Cardiac fibroblast (primary cell): ENCODE measurements around the gene RYR3.

Experiments used
- DNase-seq, 2 donors: peaks; one replicate each; pipeline versions ENCODE4 v3.0.0 to v3.0.0-alpha.2; 2010; ENCODE audit warnings: low read depth in 2 of 2
- H3K4me3 ChIP-seq, 2 donors: replicated peaks in 1 of 2; 1 replicate in 1 of 2; 2 replicates in 1 of 2; pipeline ENCODE4 v1.5.1; 2011; ENCODE audit warnings: low read depth in 2 of 2, low read length in 2 of 2, mild to moderate bottlenecking in 2 of 2, moderate library complexity in 1 of 2
- CTCF ChIP-seq: IDR thresholded peaks from one replicate; pipeline ENCODE4 v1.5.1; 2011; ENCODE audit warnings: low read depth, mild to moderate bottlenecking, low read length, inconsistent platforms

The RYR3 gene

DNA sequence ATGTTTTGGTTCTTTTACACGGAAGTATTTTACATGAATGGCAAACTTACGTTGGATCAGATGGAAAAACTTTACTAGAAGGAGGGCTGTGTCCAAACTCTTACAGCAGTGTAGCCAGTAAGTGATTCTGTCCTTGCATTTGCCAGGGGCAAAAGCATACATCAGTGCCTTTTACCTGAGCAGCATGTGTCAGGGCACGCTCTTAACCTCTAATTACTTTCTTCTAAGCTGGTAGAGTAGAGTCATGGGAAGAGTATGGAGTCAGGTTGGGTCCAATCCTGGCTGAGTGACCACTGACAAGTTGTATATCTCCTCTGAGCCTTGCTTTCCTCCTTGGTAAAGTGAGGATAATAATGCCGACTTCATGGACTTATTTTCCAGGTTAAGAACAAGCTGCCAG lies 47.1 kb downstream of the RYR3 start:
- no peak for DNase-seq
- H3K4me3 ChIP-seq: no peak overlapping the region
- no peak for TF ChIP-seq CTCF

GRCh38 chr15:33358306-33358705 lies 47.5 kb downstream of the RYR3 start:
- DNase-seq: no peak
- no peak for TF ChIP-seq CTCF
- H3K4me3 ChIP-seq: no peak overlapping the region

DNA sequence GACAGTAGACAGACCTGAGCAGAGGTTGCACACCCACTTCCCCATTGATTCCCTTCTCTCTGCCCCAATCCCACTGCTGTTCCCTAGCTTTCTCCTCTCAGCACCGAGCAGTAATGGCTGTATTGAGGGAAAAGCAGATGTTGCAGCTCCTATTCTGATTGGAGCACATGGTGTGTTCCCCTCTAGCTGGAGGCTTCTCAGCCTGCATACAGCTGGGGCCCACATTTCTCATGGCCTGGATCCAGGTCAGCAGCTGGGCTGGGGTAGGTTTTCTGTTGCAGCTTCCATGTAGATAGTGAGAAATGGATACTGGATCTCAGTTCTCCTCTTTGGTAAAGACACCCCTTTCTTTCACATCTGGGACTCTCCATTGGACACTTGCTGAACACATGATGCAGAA lies 50.1 kb downstream of the RYR3 start:
- no peak for TF ChIP-seq CTCF
- DNase-seq: no peak
- no peak overlapping the region for H3K4me3 ChIP-seq

DNA sequence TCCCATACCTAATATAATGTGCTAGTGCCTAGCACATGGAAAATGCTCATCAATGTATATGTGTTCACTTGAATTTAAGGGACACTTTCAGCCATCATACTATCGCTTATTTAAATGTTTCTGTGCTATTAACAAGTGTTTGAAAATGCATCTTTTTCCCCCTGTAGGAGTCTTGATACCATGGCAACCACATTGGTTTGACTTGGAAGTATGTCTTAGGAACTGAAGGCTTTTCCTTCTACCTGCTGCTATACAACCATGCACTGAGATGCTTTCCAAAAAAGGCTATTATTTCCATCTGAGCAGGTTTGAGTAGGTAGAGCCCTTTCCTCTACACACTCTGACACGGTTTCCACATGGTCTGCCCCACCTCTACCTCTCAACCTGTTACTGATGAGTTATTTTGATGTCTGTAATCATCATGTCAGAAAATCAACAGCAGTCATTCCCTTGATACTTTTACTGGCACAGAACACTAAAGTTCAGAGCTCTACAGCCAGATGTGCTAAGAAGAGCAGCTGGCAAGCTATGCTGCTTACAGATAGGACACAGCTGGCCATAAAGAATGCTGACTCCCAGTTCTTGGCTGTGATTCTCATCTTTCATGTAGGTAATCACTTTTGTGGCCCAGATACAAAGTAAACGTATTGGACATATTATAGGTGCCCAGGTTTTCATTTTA lies 59.3 kb downstream of the RYR3 start:
- H3K4me3 ChIP-seq: no peak overlapping the region
- no peak for DNase-seq
- TF ChIP-seq CTCF: no peak

GRCh38 chr15:33370623-33371020 lies 59.9 kb downstream of the RYR3 start:
- H3K4me3 ChIP-seq: no peak overlapping the region
- DNase-seq: no peak
- no peak for TF ChIP-seq CTCF

DNA sequence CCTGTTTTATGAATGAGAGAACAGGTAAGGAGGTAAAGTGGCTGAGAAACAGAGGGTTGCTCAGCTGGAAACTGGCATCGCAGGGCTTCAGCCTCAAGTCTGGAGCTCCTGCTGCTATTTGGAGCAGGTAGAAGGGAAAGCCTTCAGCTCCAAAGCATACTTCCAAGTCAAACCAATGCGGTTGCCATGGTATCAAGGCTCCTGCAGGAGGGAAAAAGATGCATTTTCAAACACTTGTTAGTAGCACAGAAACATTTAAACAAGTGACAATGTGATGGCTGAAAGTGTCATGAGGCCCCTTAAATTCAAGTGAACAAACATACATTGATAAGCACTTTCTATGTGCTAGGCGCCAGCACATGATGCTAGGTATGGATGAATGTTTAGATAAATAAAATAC lies 60.4 kb downstream of the RYR3 start:
- DNase-seq: no peak
- no peak for TF ChIP-seq CTCF
- no peak overlapping the region for H3K4me3 ChIP-seq
